Endothelial cell of umbilical vein (primary cell): Measurements from ENCODE around the gene RPGRIP1L.

Experiments used
- CTCF ChIP-seq, 2 donors: IDR thresholded peaks; 1 replicate in 1 of 2; 2 replicates in 1 of 2; pipeline ENCODE4 v1.5.1; 2011; ENCODE audit warnings: low read length in 2 of 2, mild to moderate bottlenecking in 2 of 2, moderate library complexity in 2 of 2, control low read depth in 1 of 2, inconsistent platforms in 1 of 2, low read depth in 1 of 2; ENCODE audit not compliant: insufficient read depth in 1 of 2; ENCODE audit errors: extremely low read depth in 1 of 2
- EZH2 ChIP-seq: IDR thresholded peaks from 2 replicates; pipeline ENCODE4 v1.6.1; 2012; ENCODE audit warnings: borderline replicate concordance, low read depth, mild to moderate bottlenecking, moderate library complexity, low read length, inconsistent platforms; ENCODE audit not compliant: severe bottlenecking
- FOS ChIP-seq: IDR thresholded peaks from 2 replicates; pipeline ENCODE4 v1.6.1; 2011; ENCODE audit warnings: mild to moderate bottlenecking, low read length, moderate library complexity, borderline replicate concordance; ENCODE audit not compliant: insufficient read depth
- GATA2 ChIP-seq: IDR thresholded peaks from 2 replicates; pipeline ENCODE4 v1.7.0; 2011; ENCODE audit warnings: low read depth, mild to moderate bottlenecking, moderate library complexity, mixed read lengths, low read length; ENCODE audit not compliant: insufficient read length, insufficient read depth
- JUN ChIP-seq: IDR thresholded peaks from 2 replicates; pipeline ENCODE4 v1.6.1; 2011; ENCODE audit warnings: borderline replicate concordance, low read depth; ENCODE audit not compliant: insufficient read length, insufficient read depth
- MYC ChIP-seq: IDR thresholded peaks from one replicate; pipeline ENCODE4 v1.6.1; 2011; ENCODE audit warnings: mild to moderate bottlenecking, low read depth, low read length
- POLR2A ChIP-seq: IDR thresholded peaks from 2 replicates; pipeline ENCODE4 v1.6.1; 2012; ENCODE audit warnings: low read depth, mild to moderate bottlenecking, control low read depth, low read length
- POLR2AphosphoS5 ChIP-seq: IDR thresholded peaks from 2 replicates; pipeline ENCODE4 v1.6.1; 2012; ENCODE audit warnings: low read depth, mild to moderate bottlenecking, control low read depth, low read length, moderate library complexity; ENCODE audit not compliant: insufficient read depth
- TF ChIP-seq, protein P1 (sequence below): IDR thresholded peaks from 2 replicates; pipeline ENCODE4 v1.6.1; 2011; ENCODE audit not compliant: insufficient read depth, insufficient read length

GRCh38 chr16:53626811-53627210 is 76.8 kb downstream of the RPGRIP1L start:
- TF ChIP-seq POLR2AphosphoS5: no peak
- TF ChIP-seq CTCF (IDR thresholded peaks at IDR 0.05; ENCODE audit: extremely low read depth in 1 of 2, insufficient read depth in 1 of 2, low read depth in 1 of 2, low read length in 2 of 2): no peak
- no peak for TF ChIP-seq JUN
- no peak for TF ChIP-seq POLR2A
- no peak for TF ChIP-seq EZH2
- TF ChIP-seq MYC: no peak
- TF ChIP-seq GATA2: no peak
- TF ChIP-seq FOS: no peak
- TF ChIP-seq, protein P1, sequence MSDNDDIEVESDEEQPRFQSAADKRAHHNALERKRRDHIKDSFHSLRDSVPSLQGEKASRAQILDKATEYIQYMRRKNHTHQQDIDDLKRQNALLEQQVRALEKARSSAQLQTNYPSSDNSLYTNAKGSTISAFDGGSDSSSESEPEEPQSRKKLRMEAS: no peak
